GM18502 (cell line): ENCODE measurements around the gene EOLA1.
"Not testable (repeated sequence)": the region's sequence is repeated elsewhere in the genome, so short reads cannot be mapped to it uniquely, and the experiment has no call there.

Experiments used
- ATAC-seq: cut with Tn5 transposase; IDR thresholded peaks from one replicate; pipeline ENCODE4 v1.9.1; 2021; ENCODE audit warnings: mild to moderate bottlenecking; ENCODE audit not compliant: unreplicated experiment, poor library complexity

The EOLA1 gene

GRCh38 chrX:149539283-149540130 lies 1.3 kb upstream of the EOLA1 start:
- ATAC-seq = peak; percentile 52

- ATAC-seq = peak; percentile 28
Observed at GRCh38 chrX:149540131-149540620, 636 bp upstream of the EOLA1 start.

DNA sequence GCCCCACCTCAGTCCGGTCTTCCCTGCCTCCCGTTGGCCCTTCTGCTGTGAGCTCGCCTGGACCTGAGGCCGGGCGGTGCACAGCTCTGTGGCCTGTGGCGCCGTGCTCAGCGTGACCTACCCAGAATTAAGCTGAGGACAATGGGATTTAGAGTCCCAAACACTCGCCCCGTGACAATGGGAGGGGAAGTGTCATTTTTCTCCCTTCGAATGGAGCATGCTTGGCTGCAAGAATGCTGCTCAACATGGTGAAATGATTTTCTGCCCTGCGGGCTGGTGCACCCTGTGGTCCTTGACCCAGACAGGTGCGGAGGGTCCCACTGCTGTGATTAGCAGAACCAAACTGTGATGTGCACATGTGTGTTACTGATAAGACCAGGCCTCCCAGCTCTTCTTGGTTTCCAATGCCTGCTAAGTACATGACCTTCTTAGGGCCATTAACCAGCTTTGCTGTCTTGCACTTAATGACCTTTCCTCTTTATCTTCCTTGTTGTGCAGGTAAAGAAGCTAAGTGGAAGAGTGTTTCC lies 772 bp downstream of the EOLA1 start:
- ATAC-seq = no peak

DNA sequence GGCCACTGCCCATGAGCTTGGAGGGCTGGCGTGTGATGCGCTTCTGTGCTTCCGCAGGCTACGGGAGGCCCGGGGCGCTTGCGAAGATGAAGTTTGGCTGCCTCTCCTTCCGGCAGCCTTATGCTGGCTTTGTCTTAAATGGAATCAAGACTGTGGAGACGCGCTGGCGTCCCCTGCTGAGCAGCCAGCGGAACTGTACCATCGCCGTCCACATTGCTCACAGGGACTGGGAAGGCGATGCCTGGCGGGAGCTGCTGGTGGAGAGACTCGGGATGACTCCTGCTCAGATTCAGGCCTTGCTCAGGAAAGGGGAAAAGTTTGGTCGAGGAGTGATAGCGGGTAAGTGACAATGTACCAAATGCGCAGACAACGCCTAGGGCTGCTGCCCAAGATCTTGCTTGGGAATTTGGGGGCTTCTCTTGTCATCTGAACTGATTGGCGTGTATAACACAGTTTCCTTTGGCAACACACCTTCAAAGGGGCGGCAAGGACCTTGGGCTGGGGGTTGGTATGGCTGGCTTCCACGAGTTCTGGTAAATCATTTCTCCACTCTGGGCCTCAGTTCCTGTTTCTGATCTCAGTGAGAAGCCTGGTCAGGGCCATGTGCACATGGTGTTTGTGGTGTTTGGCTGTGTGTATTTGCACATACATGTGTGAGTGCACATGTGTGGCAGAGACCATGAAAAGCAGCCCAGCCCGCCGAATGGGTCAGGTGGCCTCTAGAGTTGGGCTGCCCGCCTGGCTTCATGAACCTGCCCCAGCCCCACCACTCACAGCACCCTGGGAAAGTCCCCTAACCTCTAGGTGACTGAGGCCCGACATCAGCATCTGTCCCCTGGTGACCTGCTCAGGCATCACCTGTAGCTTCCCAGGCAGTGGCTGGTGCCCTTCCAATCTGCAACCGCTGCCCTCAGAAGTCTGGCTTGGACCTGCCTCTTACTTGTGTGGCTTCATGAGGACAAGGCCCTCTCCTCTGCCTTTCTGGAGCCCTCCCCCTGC lies 5.0 kb downstream of the EOLA1 start:
- ATAC-seq = not testable (repeated sequence)

DNA sequence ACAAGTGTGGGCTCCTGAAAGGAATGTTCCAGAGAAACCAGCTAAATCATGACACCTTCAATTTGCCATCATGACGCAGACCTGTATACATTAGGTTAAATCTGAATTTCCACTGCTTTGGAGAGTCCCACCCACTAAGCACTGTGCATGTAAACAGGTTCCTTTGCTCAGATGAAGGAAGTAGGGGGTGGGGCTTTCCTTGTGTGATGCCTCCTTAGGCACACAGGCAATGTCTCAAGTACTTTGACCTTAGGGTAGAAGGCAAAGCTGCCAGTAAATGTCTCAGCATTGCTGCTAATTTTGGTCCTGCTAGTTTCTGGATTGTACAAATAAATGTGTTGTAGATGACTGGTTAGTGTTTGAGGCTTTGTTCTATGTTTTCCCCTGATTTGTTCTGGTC lies 6.2 kb downstream of the EOLA1 start:
- ATAC-seq = not testable (repeated sequence)

GRCh38 chrX:149547782-149548181 lies 7.0 kb downstream of the EOLA1 start:
- not testable (repeated sequence) for ATAC-seq

DNA sequence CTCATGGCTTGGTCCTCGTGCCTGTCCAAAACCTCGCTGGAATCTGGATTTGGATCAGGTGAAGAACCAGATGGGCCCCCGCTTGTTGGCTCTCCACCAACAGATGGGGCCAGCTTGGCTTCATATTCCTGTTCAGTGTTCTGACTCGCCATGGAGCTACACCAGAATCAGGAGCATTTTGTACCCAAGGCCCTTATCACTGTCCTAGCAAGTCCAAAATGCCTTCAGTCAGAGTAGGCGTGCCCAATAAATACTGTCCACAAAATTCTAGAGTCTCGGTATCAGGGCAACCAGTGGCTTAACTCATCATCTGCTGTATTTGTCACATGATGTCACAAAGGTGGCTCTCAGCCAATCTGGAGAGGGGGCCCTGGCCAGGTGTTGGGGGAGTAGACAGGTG lies 8.9 kb downstream of the EOLA1 start, which contains the start of gene HSFX3:
Gene HSFX3, minus strand, starts transcription at position 224 of the 400 bp plus-strand sequence. Its CDS starts 72 bp downstream, at position 152.
- not testable (repeated sequence) for ATAC-seq

GRCh38 chrX:149550454-149550853 lies 9.6 kb downstream of the EOLA1 start:
- not testable (repeated sequence) for ATAC-seq

- ATAC-seq = peak; percentile 52
Observed at GRCh38 chrX:149551245-149551938, 10.6 kb downstream of the EOLA1 start.

DNA sequence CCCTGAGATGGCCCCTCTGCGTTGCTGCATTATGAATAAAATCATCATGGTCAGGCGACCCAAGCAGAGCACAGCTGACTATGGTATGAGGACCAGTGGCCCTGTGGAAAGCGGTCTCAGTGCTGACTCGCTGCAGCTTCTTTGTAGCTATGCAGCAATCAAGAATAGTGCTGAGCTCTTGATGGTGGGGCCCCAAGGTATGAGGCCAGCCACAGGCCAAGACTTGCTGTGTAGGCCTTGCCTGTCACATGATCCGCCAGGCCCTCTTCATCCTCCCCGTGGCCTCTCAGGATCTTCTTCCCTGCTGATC lies 11.1 kb downstream of the EOLA1 start:
- ATAC-seq = not testable (repeated sequence)

DNA sequence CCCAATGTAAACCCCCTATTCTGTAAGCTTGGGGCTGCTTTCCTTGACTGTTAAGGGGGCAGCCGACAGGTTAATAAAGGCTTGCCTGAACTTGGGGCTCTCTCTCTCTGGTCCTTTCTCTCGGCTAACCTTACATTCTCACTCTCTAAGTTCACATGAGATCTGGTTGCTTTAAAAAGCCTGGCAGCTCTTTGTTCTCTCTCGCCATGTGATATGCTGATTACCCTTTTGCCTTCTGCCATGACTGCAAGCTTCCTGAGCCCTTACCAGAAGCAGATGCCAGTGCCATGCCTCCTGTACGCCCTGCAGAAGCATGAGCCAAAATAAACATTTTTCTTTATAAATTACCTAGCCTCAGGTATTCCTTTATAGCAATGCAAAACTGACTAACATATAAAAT lies 14.4 kb downstream of the EOLA1 start:
- not testable (repeated sequence) for ATAC-seq

DNA sequence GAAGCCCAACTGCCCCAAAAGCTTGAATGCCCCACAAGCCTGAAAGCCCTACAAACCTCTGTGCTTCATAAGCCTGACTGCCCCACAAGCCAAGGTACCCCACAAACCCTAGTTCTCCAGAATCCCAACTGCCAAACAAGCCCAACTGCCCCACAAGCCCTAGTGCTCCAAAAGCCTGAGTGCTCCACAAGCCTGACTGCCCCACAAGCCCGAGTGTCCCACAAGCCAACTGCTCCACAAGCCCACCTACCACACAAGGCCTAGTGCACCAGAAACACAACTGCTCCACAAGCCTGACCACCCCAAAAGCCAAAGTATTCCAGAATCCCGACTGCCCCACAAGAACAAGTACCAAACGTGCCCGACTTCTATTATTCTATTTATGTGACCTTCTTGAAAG lies 22.5 kb downstream of the EOLA1 start:
- ATAC-seq = no peak

DNA sequence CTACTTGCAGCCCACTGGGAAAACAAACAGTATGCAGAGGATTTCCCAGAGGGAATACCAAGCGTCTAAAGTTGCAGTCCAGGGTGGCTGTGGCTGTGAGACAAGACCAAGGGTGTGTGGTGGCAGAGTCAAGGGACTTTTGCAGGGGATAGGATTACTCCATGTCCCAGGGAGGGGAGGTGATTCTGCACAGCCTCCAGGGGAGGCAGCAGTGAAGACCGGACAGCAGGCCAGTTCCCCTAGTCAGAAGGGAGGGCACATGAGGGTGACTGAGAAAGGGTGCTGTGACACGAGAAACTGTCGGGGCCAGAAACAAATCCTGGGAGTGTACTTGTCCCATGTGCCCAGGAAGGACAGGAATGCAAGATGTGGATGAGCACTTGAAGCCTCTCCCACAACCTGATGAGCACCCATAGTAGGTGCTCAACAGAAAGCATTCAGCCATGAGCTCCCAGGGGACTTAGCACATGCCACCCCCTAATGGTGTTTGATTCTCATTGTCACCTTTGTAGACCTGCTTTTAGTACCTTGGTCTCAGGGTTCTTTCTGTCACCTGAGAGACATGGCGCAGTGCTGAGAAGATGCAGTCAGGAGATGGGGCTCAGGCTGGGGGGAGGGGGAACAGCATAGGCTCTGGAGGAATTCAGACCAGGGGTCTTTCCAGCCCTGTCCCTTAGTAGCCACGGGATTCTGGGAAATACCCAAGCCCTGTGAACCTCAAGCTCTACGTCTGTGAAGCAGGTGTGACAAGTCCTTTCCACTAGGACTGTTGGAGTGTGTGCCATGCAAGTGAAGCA lies 27.0 kb downstream of the EOLA1 start:
- ATAC-seq = no peak

DNA sequence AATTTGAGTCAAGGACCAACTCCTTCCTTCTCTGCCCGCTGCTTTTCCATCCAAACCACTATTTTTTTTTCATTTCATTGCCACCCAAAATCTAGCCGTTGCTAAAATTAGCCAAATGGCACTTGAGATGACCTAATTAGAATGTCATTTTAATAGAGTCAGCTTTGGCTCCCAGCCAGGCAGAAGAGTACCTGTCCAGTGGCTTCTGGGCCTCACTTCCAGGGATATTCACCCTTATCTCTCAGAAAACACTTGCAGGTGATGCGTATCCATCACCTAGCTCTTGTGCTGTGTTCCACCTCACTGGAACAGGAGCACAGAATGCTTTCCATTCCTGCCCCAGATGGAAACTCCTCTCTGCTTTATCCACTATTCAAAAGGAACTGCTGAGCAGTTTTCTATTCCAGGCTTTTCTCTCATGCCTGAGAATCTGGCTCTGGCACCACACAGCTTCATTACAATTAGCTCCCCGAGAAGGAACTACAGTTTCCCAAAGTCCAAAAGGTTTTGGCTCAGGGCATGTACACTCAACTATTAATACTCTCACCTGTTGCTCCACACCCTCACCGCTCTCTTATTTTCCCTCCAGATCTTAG lies 28.0 kb downstream of the EOLA1 start:
- no peak for ATAC-seq

- ATAC-seq = no peak
Observed at GRCh38 chrX:149569770-149570169, 29.0 kb downstream of the EOLA1 start.

GRCh38 chrX:149570668-149571067 lies 29.9 kb downstream of the EOLA1 start:
- ATAC-seq = no peak

DNA sequence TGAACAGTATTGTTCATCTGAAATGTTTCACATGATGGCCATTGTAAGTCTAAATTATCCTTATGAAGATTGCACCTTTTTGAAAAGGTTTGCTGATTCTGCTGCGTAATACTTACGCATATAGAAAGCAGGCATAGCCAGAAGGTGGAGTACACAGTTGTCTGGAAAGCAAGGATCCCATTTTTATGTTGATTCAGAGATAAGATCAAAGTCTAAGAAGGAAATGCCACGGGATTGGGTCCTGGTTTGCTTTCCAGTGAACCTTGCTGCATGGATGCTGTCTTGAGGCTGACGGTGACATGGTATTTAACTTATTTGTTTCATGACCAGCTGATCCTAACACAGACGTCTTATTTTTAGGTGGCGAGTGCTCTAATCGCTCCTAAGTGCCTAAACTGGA lies 31.0 kb downstream of the EOLA1 start:
- no peak for ATAC-seq

DNA sequence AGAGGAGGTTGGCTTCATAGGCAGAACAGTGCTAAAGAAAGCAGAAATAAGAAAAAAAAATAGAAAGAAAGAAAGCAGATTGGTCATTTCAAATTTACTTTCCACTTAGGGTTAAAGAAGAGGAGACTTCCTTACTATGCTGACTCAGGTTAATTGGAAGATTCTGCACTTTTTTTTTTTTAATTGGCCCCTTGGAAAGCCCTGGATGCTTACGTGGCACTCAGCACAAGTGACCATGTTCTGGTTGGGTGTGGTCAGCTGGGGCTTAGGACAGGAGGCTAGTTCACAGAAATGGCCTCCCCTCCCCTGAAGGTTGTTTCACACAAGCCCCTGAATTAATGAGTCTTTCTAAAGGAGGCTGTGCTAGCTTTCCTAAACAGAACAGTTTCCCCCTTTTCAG lies 31.9 kb downstream of the EOLA1 start:
- no peak for ATAC-seq

GRCh38 chrX:149573456-149573855 lies 32.6 kb downstream of the EOLA1 start:
- ATAC-seq = peak; percentile 100
